NCI-H1092 treated with DMSO at 0.1 percent for 48 hours (cell line): ENCODE data around the gene CNTNAP5.

Source experiments
- DNase-seq: peaks from one replicate; lab custom pipeline; 2025; lab: John Stamatoyannopoulos, UW

The CNTNAP5 gene

GRCh38 chr2:124626993-124627392 lies 601.9 kb downstream of the CNTNAP5 start:
- DNase-seq = no peak

DNA sequence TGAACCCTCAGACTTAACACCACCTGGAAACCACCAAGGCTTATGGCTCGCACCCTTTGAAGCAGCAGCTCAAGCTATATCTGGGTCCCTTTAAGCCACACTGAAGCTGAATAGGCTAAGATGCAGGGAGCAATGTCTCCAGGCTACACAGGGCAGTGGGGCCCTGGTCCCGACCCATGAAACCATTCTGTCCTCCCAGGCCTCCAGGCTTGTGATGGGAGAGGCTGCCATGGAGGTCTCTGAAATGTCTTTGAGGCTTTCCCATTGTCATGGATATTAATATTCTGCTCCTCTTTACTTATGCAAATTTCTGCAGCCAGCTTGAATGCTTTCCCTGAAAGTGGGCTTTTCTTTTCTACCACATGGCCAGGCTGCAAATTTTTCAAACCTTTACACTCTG lies 608.7 kb downstream of the CNTNAP5 start:
- no peak for DNase-seq

- no peak for DNase-seq
Measured at GRCh38 chr2:124639524-124639923, 614.4 kb downstream of the CNTNAP5 start.

DNA sequence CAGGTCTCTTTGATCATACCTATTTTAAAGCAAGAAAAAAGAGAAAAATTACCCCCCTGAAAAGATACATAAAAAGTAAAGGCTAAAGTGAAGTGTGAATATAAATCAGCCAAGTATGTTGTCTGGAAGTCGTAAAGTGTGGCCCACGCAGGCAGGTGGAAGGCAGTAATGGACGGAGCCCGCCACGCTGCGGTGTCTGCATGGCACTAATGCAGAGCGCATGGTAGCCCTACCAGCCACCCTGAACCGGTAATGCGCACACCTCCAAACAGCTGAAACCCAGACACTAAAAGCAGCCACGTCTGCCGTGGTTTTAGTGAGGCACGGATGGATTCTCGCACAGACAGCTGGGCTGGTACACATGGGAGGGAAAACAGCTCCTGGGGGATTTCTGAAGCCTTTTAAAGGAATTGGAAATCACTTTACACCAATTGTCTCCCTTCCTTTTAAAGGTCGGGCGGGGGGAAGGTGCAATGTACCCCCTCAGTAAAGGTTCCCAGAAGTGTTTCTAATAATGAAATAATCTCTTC lies 615.2 kb downstream of the CNTNAP5 start:
- DNase-seq = no peak

GRCh38 chr2:124646166-124646815 lies 621.2 kb downstream of the CNTNAP5 start:
- no peak for DNase-seq

- no peak for DNase-seq
Measured at GRCh38 chr2:124647245-124647644, 622.2 kb downstream of the CNTNAP5 start.

- no peak for DNase-seq
Measured at GRCh38 chr2:124647663-124648062, 622.6 kb downstream of the CNTNAP5 start.

- DNase-seq = no peak
Measured at GRCh38 chr2:124649001-124649400, 623.9 kb downstream of the CNTNAP5 start.

- DNase-seq = no peak
Measured at GRCh38 chr2:124652099-124652498, 627.0 kb downstream of the CNTNAP5 start.

GRCh38 chr2:124658373-124658772 lies 633.3 kb downstream of the CNTNAP5 start:
- DNase-seq = no peak

GRCh38 chr2:124661558-124661957 lies 636.5 kb downstream of the CNTNAP5 start:
- DNase-seq = no peak

- DNase-seq = no peak
Measured at GRCh38 chr2:124662946-124663644, 638.0 kb downstream of the CNTNAP5 start.

GRCh38 chr2:124663645-124663997 lies 638.5 kb downstream of the CNTNAP5 start:
- DNase-seq = no peak

- no peak for DNase-seq
Measured at GRCh38 chr2:124664363-124664762, 639.3 kb downstream of the CNTNAP5 start.

- no peak for DNase-seq
Measured at GRCh38 chr2:124666976-124667375, 641.9 kb downstream of the CNTNAP5 start.

DNA sequence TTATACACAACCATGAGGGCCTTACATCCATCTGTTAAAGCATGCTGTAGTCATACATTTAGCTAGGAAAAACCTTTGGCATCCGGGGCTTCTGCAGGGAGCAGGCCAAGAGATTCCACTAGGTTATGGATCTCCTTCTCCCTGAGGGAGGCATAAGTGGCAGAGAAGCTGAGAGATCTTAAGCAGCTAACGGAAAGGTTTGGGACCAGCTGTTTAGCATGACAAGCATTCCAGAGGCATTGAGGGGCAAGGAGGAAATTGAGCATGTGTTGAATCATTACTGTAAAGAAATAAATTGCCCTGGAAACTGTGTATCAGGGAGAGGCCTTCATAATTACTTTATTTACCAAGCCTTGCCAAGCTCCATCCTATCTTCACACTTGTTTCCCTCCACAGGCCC lies 643.1 kb downstream of the CNTNAP5 start:
- DNase-seq = no peak

DNA sequence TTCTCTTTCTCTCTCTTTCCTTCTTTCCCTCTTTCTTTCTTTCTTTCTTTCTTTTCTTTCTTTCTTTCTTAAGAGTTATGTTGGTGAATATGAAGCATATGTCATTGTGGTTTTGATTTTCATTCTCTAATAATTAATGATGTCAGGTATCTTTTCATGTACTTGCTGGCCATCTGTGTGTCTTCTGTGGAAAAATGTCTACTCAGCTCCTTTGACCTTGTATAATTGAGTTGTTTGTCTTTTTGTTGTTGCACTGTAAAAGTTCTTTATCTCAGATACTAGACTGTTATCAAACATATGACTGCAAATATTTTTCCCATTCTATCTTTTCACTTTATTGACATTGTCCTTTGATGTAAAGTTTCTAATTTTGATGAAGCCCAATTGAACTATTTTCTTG lies 645.1 kb downstream of the CNTNAP5 start:
- DNase-seq = no peak

DNA sequence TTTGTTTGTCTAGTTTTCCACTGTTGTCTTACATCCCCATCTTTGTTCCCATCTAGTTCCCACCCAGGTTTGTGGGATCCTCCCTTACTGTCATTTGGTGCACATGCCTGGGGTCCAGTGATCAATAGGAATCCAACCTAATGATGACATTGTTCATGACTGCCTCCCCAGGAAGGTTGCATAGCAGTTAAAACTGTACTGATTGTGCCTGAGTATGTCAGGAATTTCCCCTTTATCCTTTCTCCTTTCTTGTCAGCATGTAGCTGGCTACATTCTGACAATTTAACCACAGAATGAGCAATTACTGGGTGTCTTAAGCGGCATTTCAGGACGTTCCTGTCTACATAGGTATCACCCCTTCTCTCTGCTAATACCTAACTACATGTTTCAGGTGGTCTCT lies 653.0 kb downstream of the CNTNAP5 start:
- no peak for DNase-seq

GRCh38 chr2:124683536-124684428 lies 658.7 kb downstream of the CNTNAP5 start:
- DNase-seq = peak; percentile 90

DNA sequence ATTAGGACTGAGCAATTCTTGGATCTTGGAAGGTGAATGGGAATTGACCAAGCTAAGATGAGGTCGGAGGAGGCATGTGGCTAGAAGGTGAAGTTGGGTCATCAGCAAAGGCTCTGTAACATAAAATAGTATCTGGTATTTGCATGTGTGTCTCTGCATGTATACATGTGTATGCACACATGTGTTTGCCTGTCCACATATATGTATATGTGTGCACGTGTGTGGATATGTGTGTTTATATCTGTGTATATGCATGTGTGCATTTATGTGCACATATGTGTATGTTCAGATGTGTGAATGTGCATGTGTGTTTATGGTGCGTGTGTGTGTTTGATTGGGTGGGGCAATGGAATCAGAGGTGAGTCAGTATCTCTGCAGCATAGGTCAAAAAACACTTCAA lies 664.3 kb downstream of the CNTNAP5 start:
- DNase-seq = no peak

GRCh38 chr2:124692216-124692615 lies 667.1 kb downstream of the CNTNAP5 start:
- no peak for DNase-seq

DNA sequence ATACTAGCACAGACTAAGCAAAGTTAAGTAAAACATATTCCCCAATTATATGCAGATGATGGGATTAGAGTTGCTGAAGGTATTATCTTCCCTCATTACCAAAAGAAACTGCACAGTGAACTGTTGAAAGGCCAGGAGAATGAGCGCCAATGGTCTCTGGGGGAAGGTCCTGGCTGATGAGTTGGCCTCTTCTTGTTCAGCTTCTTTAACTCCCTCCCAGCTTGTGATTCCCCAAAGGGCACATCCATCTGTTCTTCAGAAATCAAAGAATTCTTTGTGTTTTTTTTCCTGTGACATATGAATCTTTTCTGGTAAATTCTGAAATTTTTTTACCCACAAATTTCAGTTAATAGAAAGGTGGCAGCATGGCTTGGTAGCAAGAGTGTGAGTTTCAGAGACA lies 667.6 kb downstream of the CNTNAP5 start:
- DNase-seq = no peak

DNA sequence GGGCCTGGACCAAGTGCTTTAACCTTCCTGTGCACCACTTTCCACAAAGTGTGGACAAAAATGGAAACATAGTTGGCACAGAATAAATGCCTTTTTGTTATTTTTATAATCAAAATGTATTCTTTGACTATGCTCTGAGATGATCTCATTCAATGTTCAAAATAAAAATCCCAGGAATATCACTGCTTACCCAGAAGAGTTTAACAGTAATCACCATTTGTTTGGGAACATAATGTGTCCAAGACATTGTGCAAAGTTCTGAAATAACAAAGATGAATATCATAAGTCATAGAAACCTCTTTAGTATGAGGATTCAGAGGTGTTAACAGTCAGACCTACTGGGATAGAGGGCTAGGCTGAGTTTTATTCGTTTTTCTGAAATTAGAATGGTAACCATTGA lies 668.1 kb downstream of the CNTNAP5 start:
- no peak for DNase-seq
